Neural progenitor cell (in vitro differentiated cells): ENCODE data around the gene ZNF479. TPM values are rescaled to one million over a fixed set of nuclear protein-coding genes. Genes with fewer than 3 reads are reported as not detected.

Source experiments
- DNase-seq: peaks from one replicate; pipeline ENCODE4 v3.0.0-alpha.2; 2016; ENCODE audit warnings: low spot score
- H2AFZ ChIP-seq: fragments of 200-600 bp; sonication (generic); replicated peaks from 2 replicates; pipeline ENCODE4 v1.6.1; 2016; ENCODE audit warnings: antibody characterized with exemption
- H3F3A ChIP-seq: fragments of 200-600 bp; sonication (generic); 2 replicates; pipeline ENCODE4 v1.6.1; 2016; ENCODE audit warnings: antibody characterized with exemption, low read depth
- H3K27ac ChIP-seq: fragments of 200-600 bp; sonication (generic); 2 replicates; pipeline ENCODE4 v1.5.1; 2016; ENCODE audit warnings: mild to moderate bottlenecking
- H3K27me3 ChIP-seq: fragments of 200-600 bp; sonication (generic); 2 replicates; pipeline ENCODE4 v1.6.1; 2016; ENCODE audit warnings: mild to moderate bottlenecking, moderate library complexity
- H3K36me3 ChIP-seq: fragments of 200-600 bp; sonication (generic); 2 replicates; pipeline ENCODE4 v1.5.1; 2016
- H3K4me1 ChIP-seq: fragments of 200-600 bp; sonication (generic); 2 replicates; pipeline ENCODE4 v1.6.1; 2016; ENCODE audit warnings: mixed run types
- H3K4me2 ChIP-seq: fragments of 200-600 bp; sonication (generic); 2 replicates; pipeline ENCODE4 v1.6.1; 2016
- H3K4me3 ChIP-seq: fragments of 200-600 bp; sonication (generic); 2 replicates; pipeline ENCODE4 v1.5.1; 2016
- H3K79me2 ChIP-seq: fragments of 200-600 bp; sonication (generic); 2 replicates; pipeline ENCODE4 v1.6.1; 2016; ENCODE audit warnings: low read depth
- H3K9ac ChIP-seq: fragments of 200-600 bp; sonication (generic); 2 replicates; pipeline ENCODE4 v1.6.1; 2016
- H3K9me3 ChIP-seq: fragments of 200-600 bp; sonication (generic); 2 replicates; pipeline ENCODE4 v1.5.1; 2016; ENCODE audit warnings: low read depth
- H4K20me1 ChIP-seq: fragments of 200-600 bp; sonication (generic); 2 replicates; pipeline ENCODE4 v1.6.1; 2016; ENCODE audit warnings: low read depth
- H3K27ac Mint-ChIP-seq: 3 replicates; pipeline ENCODE4 v1.8.0; 2021; ENCODE audit warnings: mixed read lengths
- H3K27me3 Mint-ChIP-seq: 2 replicates; pipeline ENCODE4 v1.8.0; 2022; ENCODE audit warnings: low read depth, mild to moderate bottlenecking, inconsistent platforms, moderate library complexity, mixed read lengths; ENCODE audit not compliant: insufficient read depth
- H3K36me3 Mint-ChIP-seq: 3 replicates; pipeline ENCODE4 v1.8.0; 2021; ENCODE audit warnings: mixed read lengths
- H3K4me1 Mint-ChIP-seq: 3 replicates; pipeline ENCODE4 v1.8.0; 2021; ENCODE audit warnings: mixed read lengths
- H3K4me3 Mint-ChIP-seq: 3 replicates; pipeline ENCODE4 v1.8.0; 2021; ENCODE audit warnings: mild to moderate bottlenecking, moderate library complexity, mixed read lengths
- H3K9me3 Mint-ChIP-seq: 3 replicates; pipeline ENCODE4 v1.8.0; 2020; ENCODE audit warnings: mixed read lengths
- EZH2 ChIP-seq: fragments of 200-600 bp; sonication (generic); IDR thresholded peaks from 2 replicates; pipeline ENCODE4 v1.6.1; 2017; ENCODE audit warnings: antibody characterized with exemption, mild to moderate bottlenecking, moderate library complexity
- EZH2phosphoT487 ChIP-seq: fragments of 200-600 bp; sonication (generic); IDR thresholded peaks from 2 replicates; pipeline ENCODE4 v1.6.1; 2017; ENCODE audit warnings: antibody characterized with exemption
- total RNA-seq: library from RNA; depleted of rRNA; stranded (reverse); fragments of >200 nt; gene quantifications from 2 replicates; pipeline ENCODE4 v1.2.3, GENCODE V29; 2015; ENCODE audit warnings: low replicate concordance
- TF ChIP-seq, protein P1 (sequence below): fragments of 200-600 bp; sonication (generic); IDR thresholded peaks from 2 replicates; pipeline ENCODE4 v1.5.1; 2017; ENCODE audit warnings: antibody characterized with exemption, mild to moderate bottlenecking

Gene ZNF479
- total RNA-seq, 1 donor from 2014 or later: not detected

DNA sequence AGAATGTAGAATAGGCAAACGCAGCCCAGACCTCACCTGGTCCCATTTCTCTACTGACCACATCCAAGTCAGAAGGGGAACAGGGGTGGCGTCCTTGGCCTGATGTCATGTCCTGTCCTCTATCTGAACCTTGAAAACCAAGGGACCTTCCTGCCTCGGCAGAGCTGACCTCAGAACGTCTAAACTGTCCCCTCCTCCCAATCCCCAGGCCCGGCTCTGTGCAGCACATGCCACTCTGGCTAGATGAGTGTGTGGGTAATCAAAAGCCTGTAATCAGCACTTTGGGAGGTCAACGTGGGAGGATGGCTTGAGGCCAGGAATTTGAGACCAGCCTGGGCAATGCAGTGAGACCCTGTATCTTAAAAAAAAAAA is 46.5 kb upstream of the ZNF479 start:
- Histone ChIP-seq H3F3A (no peaks in the 10 kb centered on the region), H3K9ac (no peak overlapping the region), H4K20me1 (no peaks in the 10 kb centered on the region), H2AFZ (no peak overlapping the region), H3K27me3 (no peaks in the 10 kb centered on the region), H3K36me3 (no peaks in the 10 kb centered on the region), H3K27ac (no peak overlapping the region), H3K79me2 (no peaks in the 10 kb centered on the region), H3K4me2 (no peak overlapping the region), H3K9me3 (no peaks in the 10 kb centered on the region), H3K4me1 (no peaks in the 10 kb centered on the region), H3K4me3 (no peak overlapping the region)
- Mint-ChIP-seq H3K36me3 (no peaks in the 10 kb centered on the region), H3K27me3 (peaks cover 3% of the 10 kb centered on the region), H3K4me3 (no peak overlapping the region), H3K4me1 (no peaks in the 10 kb centered on the region), H3K27ac (no peak overlapping the region), H3K9me3 (peaks cover 47% of the 10 kb centered on the region)
- DNase-seq: no peak
- TF ChIP-seq EZH2: no peak
- no peak for TF ChIP-seq EZH2phosphoT487
- TF ChIP-seq, protein P1, sequence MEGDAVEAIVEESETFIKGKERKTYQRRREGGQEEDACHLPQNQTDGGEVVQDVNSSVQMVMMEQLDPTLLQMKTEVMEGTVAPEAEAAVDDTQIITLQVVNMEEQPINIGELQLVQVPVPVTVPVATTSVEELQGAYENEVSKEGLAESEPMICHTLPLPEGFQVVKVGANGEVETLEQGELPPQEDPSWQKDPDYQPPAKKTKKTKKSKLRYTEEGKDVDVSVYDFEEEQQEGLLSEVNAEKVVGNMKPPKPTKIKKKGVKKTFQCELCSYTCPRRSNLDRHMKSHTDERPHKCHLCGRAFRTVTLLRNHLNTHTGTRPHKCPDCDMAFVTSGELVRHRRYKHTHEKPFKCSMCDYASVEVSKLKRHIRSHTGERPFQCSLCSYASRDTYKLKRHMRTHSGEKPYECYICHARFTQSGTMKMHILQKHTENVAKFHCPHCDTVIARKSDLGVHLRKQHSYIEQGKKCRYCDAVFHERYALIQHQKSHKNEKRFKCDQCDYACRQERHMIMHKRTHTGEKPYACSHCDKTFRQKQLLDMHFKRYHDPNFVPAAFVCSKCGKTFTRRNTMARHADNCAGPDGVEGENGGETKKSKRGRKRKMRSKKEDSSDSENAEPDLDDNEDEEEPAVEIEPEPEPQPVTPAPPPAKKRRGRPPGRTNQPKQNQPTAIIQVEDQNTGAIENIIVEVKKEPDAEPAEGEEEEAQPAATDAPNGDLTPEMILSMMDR: no peak

DNA sequence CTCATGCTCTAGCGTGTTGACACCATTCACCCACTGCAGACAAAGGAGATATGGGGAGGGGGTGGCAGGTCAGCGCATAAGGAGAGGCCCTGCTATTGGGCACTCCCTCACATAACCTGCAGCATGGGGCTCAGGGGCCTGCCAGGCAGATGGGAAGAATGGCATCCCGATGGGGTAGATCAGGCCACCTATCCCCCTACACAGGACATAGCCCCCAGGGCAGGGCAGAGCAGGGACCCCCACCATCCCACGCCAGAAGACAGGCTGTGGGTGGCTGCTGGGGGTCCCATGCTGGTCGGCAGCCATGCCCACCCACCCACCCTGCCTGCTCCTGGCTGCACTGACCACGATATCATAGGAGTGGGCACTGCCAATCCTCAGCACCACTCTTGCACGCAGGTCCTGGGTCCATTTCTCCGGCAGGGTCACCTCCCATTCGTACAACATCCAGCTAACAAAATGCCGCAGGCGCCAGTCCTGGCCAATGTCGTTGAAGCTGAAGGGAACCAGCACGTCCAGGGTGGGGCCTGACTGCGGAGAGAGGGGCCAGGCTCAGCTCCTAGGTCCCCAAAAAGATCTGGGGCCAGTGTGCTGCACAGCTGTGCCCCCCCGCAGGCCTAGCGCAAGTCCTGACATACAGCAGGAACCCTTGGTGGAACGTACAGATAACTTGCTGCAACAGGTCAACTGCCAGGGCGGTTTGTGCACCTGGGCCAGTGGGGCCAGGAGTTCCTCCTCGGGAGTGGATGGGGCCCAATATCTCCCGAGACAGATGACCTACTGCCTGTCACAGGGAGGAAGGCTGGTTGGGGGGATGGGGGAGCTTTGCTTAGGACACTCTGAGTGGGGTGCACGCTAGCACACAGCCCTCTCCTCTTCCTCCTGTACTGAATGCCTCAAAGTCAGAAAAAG is 45.9 kb upstream of the ZNF479 start:
- Mint-ChIP-seq H3K27ac (no peak overlapping the region), H3K9me3 (peaks cover 45% of the 10 kb centered on the region), H3K36me3 (no peaks in the 10 kb centered on the region), H3K4me3 (no peak overlapping the region), H3K4me1 (no peaks in the 10 kb centered on the region), H3K27me3 (peaks cover 3% of the 10 kb centered on the region)
- Histone ChIP-seq H3K79me2 (no peaks in the 10 kb centered on the region), H2AFZ (no peak overlapping the region), H3K27ac (no peak overlapping the region), H3K4me3 (no peak overlapping the region), H4K20me1 (no peaks in the 10 kb centered on the region), H3K4me1 (no peaks in the 10 kb centered on the region), H3K9me3 (no peaks in the 10 kb centered on the region), H3K27me3 (no peaks in the 10 kb centered on the region), H3K9ac (no peak overlapping the region), H3F3A (no peaks in the 10 kb centered on the region), H3K36me3 (no peaks in the 10 kb centered on the region), H3K4me2 (no peak overlapping the region)
- DNase-seq: no peak
- TF ChIP-seq, protein P1: no peak
- TF ChIP-seq EZH2 (no peak), EZH2phosphoT487 (no peak)

DNA sequence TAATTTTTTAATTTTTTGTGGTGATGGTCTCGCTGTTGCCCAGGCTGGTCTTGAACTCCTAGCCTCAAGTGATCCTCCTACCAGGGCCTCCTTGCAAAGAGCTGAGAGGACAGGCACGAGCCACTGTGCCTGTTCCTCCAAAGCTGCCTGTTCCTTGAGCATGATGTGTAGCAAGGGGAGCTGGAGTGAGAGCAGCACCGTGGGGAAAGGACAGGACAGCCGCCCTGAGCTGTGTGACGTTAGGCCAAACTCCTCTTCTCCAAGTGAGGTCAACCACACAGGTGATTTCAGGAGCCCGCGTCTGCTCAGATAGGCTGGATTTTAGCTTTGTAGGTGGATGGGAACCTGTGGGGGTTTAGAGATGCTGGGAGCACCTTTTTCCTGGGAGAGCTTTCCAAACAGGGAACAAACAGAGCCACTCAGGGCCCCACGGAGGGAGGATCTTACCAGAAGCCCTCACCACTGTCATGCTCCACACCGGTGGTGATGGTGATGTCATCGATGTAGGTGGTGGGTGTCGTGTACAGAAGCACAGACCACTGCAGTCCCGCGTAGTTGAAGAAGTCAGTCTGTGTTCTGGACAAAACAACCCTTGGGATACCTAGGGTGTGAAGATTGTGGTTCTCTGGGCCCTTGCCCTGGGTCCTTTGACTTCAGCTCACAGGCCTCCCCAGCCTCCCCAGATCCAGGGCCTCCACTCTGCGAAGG is 44.8 kb upstream of the ZNF479 start:
- H4K20me1 ChIP-seq: no peaks in the 10 kb centered on the region
- no peak overlapping the region for H3K4me2 ChIP-seq
- no peaks in the 10 kb centered on the region for H3K36me3 ChIP-seq
- H3K27ac ChIP-seq: no peak overlapping the region
- H3K27me3 ChIP-seq: no peaks in the 10 kb centered on the region
- no peaks in the 10 kb centered on the region for H3K4me1 Mint-ChIP-seq
- H3K27me3 Mint-ChIP-seq: peaks cover 3% of the 10 kb centered on the region
- no peak overlapping the region for H3K4me3 Mint-ChIP-seq
- H3K9me3 ChIP-seq: no peaks in the 10 kb centered on the region
- no peaks in the 10 kb centered on the region for H3K79me2 ChIP-seq
- TF ChIP-seq, protein P1: no peak
- TF ChIP-seq EZH2phosphoT487: no peak
- TF ChIP-seq EZH2: no peak
- no peak overlapping the region for H3K4me3 ChIP-seq
- H3F3A ChIP-seq: no peaks in the 10 kb centered on the region
- peaks cover 36% of the 10 kb centered on the region for H3K9me3 Mint-ChIP-seq
- no peak overlapping the region for H2AFZ ChIP-seq
- no peak overlapping the region for H3K27ac Mint-ChIP-seq
- H3K9ac ChIP-seq: no peak overlapping the region
- H3K36me3 Mint-ChIP-seq: no peaks in the 10 kb centered on the region
- no peak for DNase-seq
- H3K4me1 ChIP-seq: no peaks in the 10 kb centered on the region
